Mesenchymal stem cell (in vitro differentiated cells and primary cell): ENCODE results near the gene FUT8.

Source experiments
- DNase-seq: peaks from one replicate; pipeline ENCODE4 v3.0.0-alpha.2; 2013
- H2AFZ ChIP-seq: one replicate; pipeline ENCODE4 v1.6.1; 2013; ENCODE audit warnings: low read depth, mild to moderate bottlenecking, control low read depth, inconsistent platforms, low read length, moderate library complexity
- H2AK5ac ChIP-seq: 2 replicates; pipeline ENCODE4 v1.6.1; 2013; ENCODE audit warnings: low read length, moderate library complexity, mild to moderate bottlenecking, inconsistent platforms; ENCODE audit not compliant: severe bottlenecking
- H2BK120ac ChIP-seq: one replicate; pipeline ENCODE4 v1.6.1; 2013; ENCODE audit warnings: low read depth, mild to moderate bottlenecking, inconsistent platforms, low read length, moderate library complexity
- H2BK12ac ChIP-seq, 2 experiments: one replicate each; pipeline ENCODE4 v1.6.1; 2013; ENCODE audit warnings: inconsistent platforms in 2 of 2, low read length in 2 of 2, mild to moderate bottlenecking in 2 of 2, moderate library complexity in 2 of 2, control low read depth in 1 of 2
- H2BK15ac ChIP-seq: one replicate; pipeline ENCODE4 v1.6.1; 2013; ENCODE audit warnings: mild to moderate bottlenecking, low read depth, inconsistent platforms; ENCODE audit not compliant: poor library complexity, severe bottlenecking
- H2BK5ac ChIP-seq: 2 replicates; pipeline ENCODE4 v1.6.1; 2013; ENCODE audit warnings: low read depth, mild to moderate bottlenecking, low read length, control low read depth, inconsistent platforms; ENCODE audit not compliant: poor library complexity, severe bottlenecking
- H3K14ac ChIP-seq, 2 experiments: one replicate each; pipeline ENCODE4 v1.6.1; 2013; ENCODE audit warnings: inconsistent platforms in 2 of 2, low read length in 2 of 2, control low read depth in 1 of 2, mild to moderate bottlenecking in 1 of 2, moderate library complexity in 1 of 2
- H3K18ac ChIP-seq, 2 experiments: one replicate each; pipeline ENCODE4 v1.6.1; 2013; ENCODE audit warnings: inconsistent platforms in 2 of 2, low read length in 2 of 2, control low read depth in 1 of 2, low read depth in 1 of 2, mild to moderate bottlenecking in 1 of 2
- H3K23ac ChIP-seq, 2 experiments: one replicate each; pipeline ENCODE4 v1.6.1; 2013; ENCODE audit warnings: inconsistent platforms in 2 of 2, low read length in 2 of 2, mild to moderate bottlenecking in 2 of 2, moderate library complexity in 2 of 2, control low read depth in 1 of 2
- H3K27ac ChIP-seq: 2 replicates; pipeline ENCODE4 v1.5.1; 2013; ENCODE audit warnings: mild to moderate bottlenecking, moderate library complexity, low read length, control low read depth, inconsistent platforms; ENCODE audit not compliant: poor library complexity, severe bottlenecking
- H3K27me3 ChIP-seq, 2 experiments: 2 replicates each; pipeline versions ENCODE4 v1.6.1 to v1.7.0; 2013; ENCODE audit warnings: low read length in 2 of 2, mild to moderate bottlenecking in 2 of 2, moderate library complexity in 2 of 2, control low read depth in 1 of 2, inconsistent platforms in 1 of 2; ENCODE audit not compliant: control insufficient read depth in 1 of 2, insufficient read depth in 1 of 2
- H3K36me3 ChIP-seq, 2 experiments: 2 replicates each; pipeline versions ENCODE4 v1.6.1 to v1.7.0; 2013; ENCODE audit warnings: low read length in 2 of 2, control low read depth in 1 of 2, inconsistent platforms in 1 of 2, low read depth in 1 of 2, mild to moderate bottlenecking in 1 of 2; ENCODE audit not compliant: insufficient read depth in 2 of 2, control insufficient read depth in 1 of 2
- H3K4ac ChIP-seq, 2 experiments: one replicate each; pipeline ENCODE4 v1.6.1; 2013; ENCODE audit warnings: inconsistent platforms in 2 of 2, low read length in 2 of 2, mild to moderate bottlenecking in 2 of 2, moderate library complexity in 2 of 2, control low read depth in 1 of 2, low read depth in 1 of 2
- H3K4me1 ChIP-seq: 2 replicates; pipeline ENCODE4 v1.6.1; 2013; ENCODE audit warnings: low read depth, low read length, control low read depth; ENCODE audit not compliant: control insufficient read depth, insufficient read depth
- H3K4me2 ChIP-seq: 2 replicates; pipeline ENCODE4 v1.6.1; 2013; ENCODE audit warnings: low read length, mild to moderate bottlenecking, inconsistent platforms; ENCODE audit not compliant: poor library complexity, severe bottlenecking
- H3K4me3 ChIP-seq, 2 experiments: 2 replicates each; pipeline versions ENCODE4 v1.5.1 to v1.7.0; 2013; ENCODE audit warnings: low read length in 2 of 2, mild to moderate bottlenecking in 2 of 2, control low read depth in 1 of 2, low read depth in 1 of 2; ENCODE audit not compliant: insufficient read depth in 1 of 2
- H3K79me1 ChIP-seq: replicated peaks from 2 replicates; pipeline ENCODE4 v1.6.1; 2013; ENCODE audit warnings: mild to moderate bottlenecking, control low read depth, low read length, inconsistent platforms; ENCODE audit not compliant: poor library complexity, severe bottlenecking
- H3K9ac ChIP-seq: 2 replicates; pipeline ENCODE4 v1.7.0; 2013; ENCODE audit warnings: mild to moderate bottlenecking, low read length, moderate library complexity
- H3K9me3 ChIP-seq: 2 replicates; pipeline ENCODE4 v1.7.0; 2013; ENCODE audit warnings: mild to moderate bottlenecking, low read length; ENCODE audit not compliant: control insufficient read depth
- H4K8ac ChIP-seq: one replicate; pipeline ENCODE4 v1.6.1; 2013; ENCODE audit warnings: inconsistent platforms, mild to moderate bottlenecking, low read length, moderate library complexity
- H4K91ac ChIP-seq: one replicate; pipeline ENCODE4 v1.6.1; 2013; ENCODE audit warnings: mild to moderate bottlenecking, low read length, inconsistent platforms
- WGBS: methylation state at CpG from one replicate; pipeline ENCODE4 v1.1.7; 2013; ENCODE audit warnings: mixed read lengths; 5-methylcytosine and 5-hydroxymethylcytosine counted together

FUT8 gene

DNA sequence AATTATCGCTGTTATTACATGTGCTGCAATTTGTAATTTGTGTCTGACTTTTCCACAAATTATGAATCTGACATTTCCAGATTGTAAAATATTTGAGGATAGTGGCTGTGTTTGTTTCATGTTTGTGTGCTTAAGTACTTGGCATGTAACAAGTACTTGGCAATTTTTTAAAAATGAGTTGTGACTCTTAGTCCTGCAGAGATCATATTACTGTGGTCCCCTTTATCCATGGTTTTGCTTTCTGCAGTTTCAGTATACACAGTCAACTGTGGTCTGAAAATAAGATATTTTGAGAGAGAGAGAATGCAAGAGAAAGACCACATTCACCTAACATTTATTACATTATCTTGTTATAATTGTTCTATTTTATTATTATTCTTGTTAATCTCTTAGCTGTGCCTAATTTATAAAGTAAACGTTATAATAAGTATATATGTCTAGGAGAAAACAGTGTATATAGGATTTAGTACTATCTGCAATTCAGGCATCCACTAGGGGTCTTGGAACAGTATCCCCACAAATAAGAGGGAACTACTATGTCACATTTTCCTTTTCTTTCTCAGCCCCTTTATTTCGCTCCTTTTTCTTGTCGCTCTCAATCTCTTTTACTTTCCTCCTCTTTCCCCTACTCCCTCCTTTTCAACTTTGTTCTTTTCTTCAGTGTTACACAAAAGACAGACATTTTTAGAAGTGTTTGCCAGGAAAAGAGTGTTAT, 176.1 kb downstream of the FUT8 start:
- no peak overlapping the region for H4K91ac ChIP-seq
- no peak overlapping the region for H3K27ac ChIP-seq
- peaks cover 0 to 14% of the 10 kb centered on the region in 2 experiments for H3K36me3 ChIP-seq
- no peak overlapping the region for H3K4me3 ChIP-seq
- no peak overlapping the region for H4K8ac ChIP-seq
- no peak overlapping the region for H3K23ac ChIP-seq
- H2BK12ac ChIP-seq: no peak overlapping the region
- H3K79me1 ChIP-seq: no peaks in the 10 kb centered on the region
- H2BK120ac ChIP-seq: no peak overlapping the region
- H3K4ac ChIP-seq: no peak overlapping the region
- no peak for DNase-seq
- H2AK5ac ChIP-seq: no peak overlapping the region
- no peak overlapping the region for H2BK5ac ChIP-seq
- no peak overlapping the region for H3K9ac ChIP-seq
- no peak overlapping the region for H3K18ac ChIP-seq
- H3K14ac ChIP-seq: no peak overlapping the region
- H3K9me3 ChIP-seq: no peaks in the 10 kb centered on the region
- H3K4me2 ChIP-seq: no peak overlapping the region
- WGBS: 100% methylated on average over 1 of the region's 4 CpGs
- H2AFZ ChIP-seq: no peak overlapping the region
- no peak overlapping the region for H2BK15ac ChIP-seq
- no peaks in the 10 kb centered on the region for H3K4me1 ChIP-seq
- no peaks in the 10 kb centered on the region for H3K27me3 ChIP-seq

- H3K36me3 ChIP-seq: peaks cover 0 to 18% of the 10 kb centered on the region in 2 experiments
- H3K27ac ChIP-seq: no peak overlapping the region
- no peak overlapping the region for H4K8ac ChIP-seq
- no peak overlapping the region for H2AK5ac ChIP-seq
- peaks cover 8% of the 10 kb centered on the region for H3K79me1 ChIP-seq
- H2AFZ ChIP-seq: peak overlapping the region; percentile 8
- no peak overlapping the region for H3K4me3 ChIP-seq
- peak; percentile 14 for DNase-seq
- no peak overlapping the region for H3K18ac ChIP-seq
- no peak overlapping the region for H2BK12ac ChIP-seq
- no peak overlapping the region for H2BK15ac ChIP-seq
- H3K14ac ChIP-seq: no peak overlapping the region
- no peaks in the 10 kb centered on the region for H3K27me3 ChIP-seq
- H2BK5ac ChIP-seq: no peak overlapping the region
- H3K4ac ChIP-seq: no peak overlapping the region
- peaks cover 6% of the 10 kb centered on the region for H3K4me1 ChIP-seq
- H3K9me3 ChIP-seq: no peaks in the 10 kb centered on the region
- 34% methylated on average over 11 of the region's 13 CpGs for WGBS
- H2BK120ac ChIP-seq: no peak overlapping the region
- no peak overlapping the region for H3K9ac ChIP-seq
- no peak overlapping the region for H3K4me2 ChIP-seq
- no peak overlapping the region for H4K91ac ChIP-seq
- H3K23ac ChIP-seq: no peak overlapping the region
These were observed 181.8 kb downstream of the FUT8 start for GRCh38 chr14:65594153-65594881.

DNA sequence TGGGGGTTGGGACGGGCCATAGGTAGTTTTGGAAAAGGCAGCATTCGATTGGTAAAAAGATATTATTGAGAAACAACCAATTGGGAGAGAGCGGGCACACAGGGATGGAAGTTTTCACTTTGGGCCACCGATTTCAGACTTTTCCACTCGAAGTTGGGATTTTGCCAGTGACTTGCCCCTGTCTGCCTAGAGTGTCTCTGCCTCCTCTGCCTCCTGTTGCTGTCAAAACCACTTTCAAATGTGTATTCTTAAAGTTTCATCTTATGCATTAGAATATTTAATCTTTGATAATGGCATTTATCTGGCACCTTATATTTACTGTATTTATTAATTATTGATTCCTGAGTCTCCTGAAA, 182.3 kb downstream of the FUT8 start:
- WGBS: 98% methylated on average over 5 of the region's 5 CpGs

GRCh38 chr14:65599375-65599774, 186.8 kb downstream of the FUT8 start:
- Histone ChIP-seq H3K18ac (no peak overlapping the region), H2BK12ac (no peak overlapping the region), H3K9me3 (no peaks in the 10 kb centered on the region), H2BK120ac (no peak overlapping the region), H2AK5ac (no peak overlapping the region), H3K4me2 (no peak overlapping the region), H3K4me1 (peaks cover 2% of the 10 kb centered on the region), H3K27ac (no peak overlapping the region), H2BK5ac (no peak overlapping the region), H3K4ac (no peak overlapping the region), H3K9ac (no peak overlapping the region), H3K23ac (no peak overlapping the region), H2AFZ (no peak overlapping the region), H4K8ac (no peak overlapping the region), H3K14ac (no peak overlapping the region), H3K36me3 (peaks cover 0 to 1% of the 10 kb centered on the region in 2 experiments), H2BK15ac (no peak overlapping the region), H4K91ac (no peak overlapping the region), H3K4me3 (no peak overlapping the region), H3K79me1 (peaks cover 7% of the 10 kb centered on the region), H3K27me3 (no peaks in the 10 kb centered on the region)
- WGBS: no CpG with 5 or more reads among the region's 1 CpG
- peak; percentile 6 for DNase-seq

More for the DNA sequence above, 182.3 kb downstream of the FUT8 start:
- no peak overlapping the region for H2BK120ac ChIP-seq
- H3K23ac ChIP-seq: no peak overlapping the region
- no peak overlapping the region for H2BK15ac ChIP-seq
- H3K4me1 ChIP-seq: peaks cover 6% of the 10 kb centered on the region
- H3K9me3 ChIP-seq: no peaks in the 10 kb centered on the region
- no peak overlapping the region for H3K27ac ChIP-seq
- H2BK5ac ChIP-seq: no peak overlapping the region
- H3K4me3 ChIP-seq: no peak overlapping the region
- no peak overlapping the region for H3K4ac ChIP-seq
- no peak overlapping the region for H3K4me2 ChIP-seq
- no peaks in the 10 kb centered on the region for H3K27me3 ChIP-seq
- DNase-seq: no peak
- no peak overlapping the region for H4K8ac ChIP-seq
- no peak overlapping the region for H3K18ac ChIP-seq
- H3K9ac ChIP-seq: no peak overlapping the region
- H2AFZ ChIP-seq: no peak overlapping the region
- no peak overlapping the region for H2AK5ac ChIP-seq
- H3K14ac ChIP-seq: no peak overlapping the region
- H3K36me3 ChIP-seq: peaks cover 0 to 15% of the 10 kb centered on the region in 2 experiments
- H3K79me1 ChIP-seq: peaks cover 8% of the 10 kb centered on the region
- H4K91ac ChIP-seq: no peak overlapping the region
- H2BK12ac ChIP-seq: no peak overlapping the region
